Cardiac fibroblast (primary cell): ENCODE data around the gene NATD1.
"Not testable (repeated sequence)": the region's sequence is repeated elsewhere in the genome, so short reads cannot be mapped to it uniquely, and the experiment has no call there.

Experiments used
- DNase-seq, 2 donors: peaks; one replicate each; pipeline versions ENCODE4 v3.0.0 to v3.0.0-alpha.2; 2010; ENCODE audit warnings: low read depth in 2 of 2
- H3K4me3 ChIP-seq, 2 donors: replicated peaks in 1 of 2; 1 replicate in 1 of 2; 2 replicates in 1 of 2; pipeline ENCODE4 v1.5.1; 2011; ENCODE audit warnings: low read depth in 2 of 2, low read length in 2 of 2, mild to moderate bottlenecking in 2 of 2, moderate library complexity in 1 of 2
- TF ChIP-seq, protein P1 (sequence below): IDR thresholded peaks from one replicate; pipeline ENCODE4 v1.5.1; 2011; ENCODE audit warnings: low read depth, mild to moderate bottlenecking, low read length, inconsistent platforms

The NATD1 gene

DNA sequence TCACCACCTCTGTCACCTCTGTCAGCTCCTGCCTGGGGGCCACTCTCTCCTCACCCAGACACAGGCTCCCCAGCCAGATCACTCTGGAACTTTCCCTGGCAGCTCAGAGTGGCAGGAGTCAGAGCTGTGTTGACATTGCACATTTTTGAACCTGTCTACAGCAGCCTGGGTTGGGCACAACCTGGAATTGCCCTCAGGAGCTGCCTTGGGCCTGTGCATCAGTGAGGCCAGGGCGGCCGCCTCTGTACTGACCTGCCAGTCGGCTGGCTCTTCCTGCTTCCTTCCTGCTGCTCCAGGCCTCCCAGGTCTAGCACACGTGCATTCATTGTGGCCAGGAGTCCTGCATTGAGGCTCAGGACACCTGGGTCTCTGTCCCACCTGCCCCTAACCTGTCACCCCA is 25.1 kb downstream of the NATD1 start:
- DNase-seq: no peak
- no peak overlapping the region for H3K4me3 ChIP-seq
- TF ChIP-seq, protein P1, sequence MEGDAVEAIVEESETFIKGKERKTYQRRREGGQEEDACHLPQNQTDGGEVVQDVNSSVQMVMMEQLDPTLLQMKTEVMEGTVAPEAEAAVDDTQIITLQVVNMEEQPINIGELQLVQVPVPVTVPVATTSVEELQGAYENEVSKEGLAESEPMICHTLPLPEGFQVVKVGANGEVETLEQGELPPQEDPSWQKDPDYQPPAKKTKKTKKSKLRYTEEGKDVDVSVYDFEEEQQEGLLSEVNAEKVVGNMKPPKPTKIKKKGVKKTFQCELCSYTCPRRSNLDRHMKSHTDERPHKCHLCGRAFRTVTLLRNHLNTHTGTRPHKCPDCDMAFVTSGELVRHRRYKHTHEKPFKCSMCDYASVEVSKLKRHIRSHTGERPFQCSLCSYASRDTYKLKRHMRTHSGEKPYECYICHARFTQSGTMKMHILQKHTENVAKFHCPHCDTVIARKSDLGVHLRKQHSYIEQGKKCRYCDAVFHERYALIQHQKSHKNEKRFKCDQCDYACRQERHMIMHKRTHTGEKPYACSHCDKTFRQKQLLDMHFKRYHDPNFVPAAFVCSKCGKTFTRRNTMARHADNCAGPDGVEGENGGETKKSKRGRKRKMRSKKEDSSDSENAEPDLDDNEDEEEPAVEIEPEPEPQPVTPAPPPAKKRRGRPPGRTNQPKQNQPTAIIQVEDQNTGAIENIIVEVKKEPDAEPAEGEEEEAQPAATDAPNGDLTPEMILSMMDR: no peak

DNA sequence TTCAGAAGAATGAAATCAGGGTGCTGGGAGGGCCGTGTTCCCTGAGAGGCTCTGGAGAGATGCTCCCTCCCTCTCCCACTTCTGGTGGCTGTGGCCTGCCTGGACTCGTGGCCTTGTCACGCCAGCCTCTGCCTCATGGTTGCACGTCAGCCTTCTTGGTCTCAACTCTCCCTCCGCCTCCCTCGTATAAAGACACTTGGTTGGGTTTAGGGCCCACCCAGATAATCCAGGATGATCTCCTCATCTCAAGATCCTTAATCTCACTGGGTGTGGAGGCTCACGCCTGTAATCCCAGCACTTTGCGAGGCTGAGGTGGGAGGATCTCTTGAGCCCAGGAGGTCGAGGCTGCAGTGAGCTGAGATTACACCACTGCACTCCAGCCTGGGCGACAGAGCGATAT is 25.9 kb downstream of the NATD1 start:
- not testable (repeated sequence) for H3K4me3 ChIP-seq, DNase-seq

DNA sequence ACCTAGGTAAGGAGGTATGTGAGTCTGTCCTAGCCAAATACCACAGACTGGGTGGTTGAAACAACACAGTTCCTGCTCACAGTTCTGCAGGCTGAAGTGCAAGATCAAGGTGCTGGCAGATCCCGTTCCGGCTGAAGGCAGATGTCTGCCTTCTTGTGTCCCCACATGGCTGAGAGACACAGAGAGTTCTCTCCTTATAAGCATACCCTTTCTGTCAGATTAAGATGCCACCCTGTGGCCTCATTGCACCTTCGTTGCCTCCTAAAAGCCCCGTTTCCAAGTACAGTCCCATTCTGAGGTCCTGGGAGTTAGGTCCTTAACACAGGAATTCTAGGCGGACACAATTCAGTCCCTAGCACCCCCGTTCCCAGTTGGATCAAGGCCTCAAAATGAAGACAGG is 30.1 kb downstream of the NATD1 start:
- no peak overlapping the region for H3K4me3 ChIP-seq
- DNase-seq: no peak
- TF ChIP-seq, protein P1: no peak

DNA sequence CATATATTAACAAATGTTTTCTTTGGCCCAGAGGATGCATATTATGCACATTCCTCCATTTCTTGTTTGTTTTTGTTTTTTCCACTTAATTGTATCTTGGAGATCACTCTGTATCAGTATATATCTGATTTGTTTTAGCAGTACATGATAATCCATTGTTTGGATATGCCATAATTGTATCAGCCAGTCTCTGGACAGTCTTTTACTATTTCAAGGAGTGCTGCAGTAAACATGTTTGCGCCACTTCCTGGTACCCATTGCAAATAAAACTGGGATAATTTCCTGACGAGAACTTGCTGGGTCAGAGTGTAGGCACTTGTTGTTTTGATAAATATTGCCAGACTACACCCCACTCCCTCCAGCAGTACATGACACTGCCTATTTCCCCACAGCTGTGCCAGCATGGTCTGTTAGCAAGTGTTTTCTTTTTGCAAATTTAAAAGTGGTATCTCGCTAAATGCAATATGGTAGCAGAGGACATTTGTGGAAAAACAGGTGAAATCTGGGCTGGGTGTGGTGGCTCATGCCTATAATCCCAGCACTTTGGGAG is 34.3 kb downstream of the NATD1 start:
- no peak overlapping the region for H3K4me3 ChIP-seq
- TF ChIP-seq, protein P1: no peak
- DNase-seq: no peak

DNA sequence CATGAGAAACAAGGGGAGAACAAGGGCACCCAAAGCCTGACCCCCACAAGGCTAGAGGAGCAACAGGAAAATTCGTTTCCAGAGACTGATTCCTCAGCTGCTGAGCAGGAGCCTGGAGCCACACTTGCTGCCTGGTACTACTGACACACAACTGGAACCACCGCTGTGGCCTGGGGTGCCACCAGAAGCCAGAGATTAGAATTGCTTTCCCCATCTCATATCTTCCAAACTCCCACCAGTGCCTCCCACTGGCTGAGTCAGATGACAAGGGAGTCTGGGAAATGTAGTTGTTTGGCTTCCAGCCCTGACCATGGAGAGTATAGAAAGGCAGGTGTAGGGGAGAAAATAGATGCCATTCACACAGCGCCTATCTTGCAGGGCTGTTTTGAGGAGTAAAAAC is 35.1 kb downstream of the NATD1 start:
- no peak overlapping the region for H3K4me3 ChIP-seq
- TF ChIP-seq, protein P1: no peak
- DNase-seq: no peak

DNA sequence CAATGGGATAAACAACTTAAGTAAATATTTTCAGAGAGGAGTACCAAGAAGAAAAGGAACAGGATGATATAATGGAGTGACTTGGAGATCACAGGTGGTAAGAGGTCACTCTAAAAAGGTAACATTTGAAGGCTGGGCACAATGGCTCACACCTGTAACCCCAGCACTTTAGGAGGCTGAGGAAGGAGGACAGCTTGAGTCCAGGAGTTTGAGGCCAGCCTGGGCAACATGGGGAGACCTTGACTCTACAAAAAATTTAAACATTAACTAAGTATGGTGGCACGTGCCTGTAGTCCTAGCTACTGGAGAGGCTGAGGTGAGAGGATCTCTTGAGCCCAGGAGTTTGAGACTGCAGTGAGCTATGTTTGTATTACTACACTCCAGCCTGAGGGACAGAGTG is 35.9 kb downstream of the NATD1 start:
- TF ChIP-seq, protein P1: no peak
- no peak for DNase-seq
- no peak overlapping the region for H3K4me3 ChIP-seq

DNA sequence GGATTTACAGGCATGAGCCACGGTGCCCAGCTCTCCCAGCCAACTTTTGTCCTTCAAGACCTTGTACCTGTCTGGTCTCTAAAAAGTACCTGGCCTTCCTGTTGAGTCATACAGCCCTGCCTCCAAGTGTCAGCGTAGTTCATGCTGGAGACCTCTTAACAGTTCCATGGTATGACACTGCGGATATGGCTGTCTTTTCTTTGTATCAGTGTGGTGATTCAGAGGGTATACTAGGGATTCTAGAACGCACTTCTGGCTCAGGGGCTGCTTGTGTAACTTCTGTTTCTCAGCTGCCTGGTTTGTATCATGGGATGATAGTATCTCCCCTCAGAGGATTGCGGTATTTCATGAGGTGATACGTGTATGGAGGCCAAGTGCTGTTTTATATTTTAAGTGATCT is 37.3 kb downstream of the NATD1 start:
- TF ChIP-seq, protein P1: no peak
- no peak overlapping the region for H3K4me3 ChIP-seq
- peak; percentile 52 to 56 for DNase-seq
